C4-2B (cell line): Measurements from ENCODE around the gene SFT2D1.

ENCODE experiments used
- ZFX ChIP-seq: fragments of 450-650 bp; IDR thresholded peaks from 2 replicates; pipeline ENCODE4 v1.6.1; 2017
- TF ChIP-seq, protein P1 (sequence below): fragments of 450-650 bp; conservative IDR thresholded peaks from 2 replicates; pipeline ENCODE4 v1.5.1; 2017; ENCODE audit warnings: mild to moderate bottlenecking

DNA sequence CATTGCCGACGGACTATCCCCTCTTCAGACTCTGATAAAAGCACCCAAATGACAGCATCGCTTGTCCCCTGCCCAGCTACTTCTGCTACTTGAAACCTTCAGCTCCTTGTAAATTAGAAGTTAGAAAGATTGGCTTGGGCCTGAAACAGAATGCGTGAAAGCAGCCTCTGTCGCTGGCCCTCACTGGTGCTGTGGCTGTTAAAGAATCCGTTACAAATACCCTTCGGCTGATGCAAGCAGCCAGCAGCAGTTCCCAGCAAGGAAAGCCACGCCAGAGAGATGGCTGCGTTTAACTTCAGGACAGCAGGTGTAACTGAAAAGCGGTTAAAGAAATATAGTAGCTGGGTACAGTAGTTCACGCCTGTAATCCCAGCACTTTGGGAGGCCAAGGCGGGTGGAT lies 31.7 kb downstream of the SFT2D1 start:
- TF ChIP-seq, protein P1, sequence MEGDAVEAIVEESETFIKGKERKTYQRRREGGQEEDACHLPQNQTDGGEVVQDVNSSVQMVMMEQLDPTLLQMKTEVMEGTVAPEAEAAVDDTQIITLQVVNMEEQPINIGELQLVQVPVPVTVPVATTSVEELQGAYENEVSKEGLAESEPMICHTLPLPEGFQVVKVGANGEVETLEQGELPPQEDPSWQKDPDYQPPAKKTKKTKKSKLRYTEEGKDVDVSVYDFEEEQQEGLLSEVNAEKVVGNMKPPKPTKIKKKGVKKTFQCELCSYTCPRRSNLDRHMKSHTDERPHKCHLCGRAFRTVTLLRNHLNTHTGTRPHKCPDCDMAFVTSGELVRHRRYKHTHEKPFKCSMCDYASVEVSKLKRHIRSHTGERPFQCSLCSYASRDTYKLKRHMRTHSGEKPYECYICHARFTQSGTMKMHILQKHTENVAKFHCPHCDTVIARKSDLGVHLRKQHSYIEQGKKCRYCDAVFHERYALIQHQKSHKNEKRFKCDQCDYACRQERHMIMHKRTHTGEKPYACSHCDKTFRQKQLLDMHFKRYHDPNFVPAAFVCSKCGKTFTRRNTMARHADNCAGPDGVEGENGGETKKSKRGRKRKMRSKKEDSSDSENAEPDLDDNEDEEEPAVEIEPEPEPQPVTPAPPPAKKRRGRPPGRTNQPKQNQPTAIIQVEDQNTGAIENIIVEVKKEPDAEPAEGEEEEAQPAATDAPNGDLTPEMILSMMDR, result no peak
- TF ChIP-seq ZFX, result no peak
